Stimulated activated CD4-positive, alpha-beta T cell treated with anti-CD3 and anti-CD28 coated beads, TNF-alpha, amount 100 ng/mL, for 48 hours (primary cell): ENCODE measurements around the gene PRRT4.

Experiments
- DNase-seq, 3 donors: peaks; one replicate each; pipeline ENCODE4 v3.0.0-alpha.2; 2020; ENCODE audit warnings: low read depth in 3 of 3

Gene PRRT4

DNA sequence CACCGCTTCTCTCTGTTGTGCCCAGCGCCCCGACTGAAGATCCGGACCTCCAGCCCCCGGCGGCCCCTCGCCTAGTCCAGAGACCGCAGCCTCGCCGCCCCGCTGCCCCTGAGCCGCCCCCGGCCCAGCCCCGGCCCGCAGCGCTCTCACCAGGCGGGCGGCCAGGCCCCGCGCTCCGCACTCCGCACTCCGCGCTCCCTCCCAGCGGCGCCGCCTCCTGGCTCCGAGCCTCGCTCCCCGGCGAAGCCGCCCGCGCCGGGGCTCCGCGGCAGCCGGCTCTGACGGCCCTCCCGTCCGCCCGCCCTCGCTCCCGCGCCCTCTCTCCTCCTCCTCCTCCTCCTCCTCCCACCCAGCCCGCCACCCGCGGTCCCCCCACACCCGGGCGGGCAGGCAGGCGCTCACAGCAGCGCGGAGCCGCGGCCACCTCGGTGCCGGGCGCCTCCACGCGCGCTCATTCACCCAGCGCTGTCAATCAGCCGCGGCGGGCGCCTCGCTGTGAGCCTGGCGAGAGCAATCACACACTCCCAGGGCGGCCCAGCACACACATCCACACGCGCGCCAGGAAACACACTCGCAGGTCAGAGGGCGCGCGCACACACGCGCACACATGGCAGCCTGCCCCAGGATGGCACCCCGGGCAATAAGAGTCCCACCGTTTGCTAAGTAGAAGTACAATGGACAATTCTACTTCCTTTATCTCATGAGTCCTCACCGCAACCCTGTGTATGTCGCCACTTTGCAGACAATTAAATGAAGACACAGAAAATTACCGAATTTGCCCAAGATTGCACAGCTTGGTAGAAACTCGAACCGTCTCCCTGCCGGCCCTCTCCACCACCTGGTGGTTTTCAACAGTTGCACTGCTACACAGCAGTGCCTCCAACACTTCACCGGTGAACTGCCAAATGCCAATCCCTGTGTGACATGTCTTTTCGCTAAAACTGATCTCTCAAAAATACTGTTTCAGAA, at the start of gene PRRT4:
Gene PRRT4, minus strand, starts transcription at position 280 of the 969 bp plus-strand sequence.
- peak in 1 of 3 donors; percentile 28 for DNase-seq

DNA sequence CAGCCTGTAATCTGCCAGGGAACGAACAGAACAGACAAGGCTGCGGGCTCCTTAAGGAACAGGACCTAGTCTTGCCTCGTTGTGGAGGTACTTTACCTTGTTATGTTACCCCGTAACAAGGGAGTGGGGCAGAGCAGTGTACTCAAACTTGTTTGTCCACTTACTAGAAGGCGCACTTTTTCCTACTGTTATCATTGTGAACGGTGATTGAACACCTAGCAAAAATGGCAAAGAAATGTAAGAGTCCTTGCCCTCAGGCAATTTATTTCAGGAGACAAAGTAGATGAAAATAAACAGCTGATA, 48.9 kb upstream of the PRRT4 start:
- DNase-seq = no peak

DNA sequence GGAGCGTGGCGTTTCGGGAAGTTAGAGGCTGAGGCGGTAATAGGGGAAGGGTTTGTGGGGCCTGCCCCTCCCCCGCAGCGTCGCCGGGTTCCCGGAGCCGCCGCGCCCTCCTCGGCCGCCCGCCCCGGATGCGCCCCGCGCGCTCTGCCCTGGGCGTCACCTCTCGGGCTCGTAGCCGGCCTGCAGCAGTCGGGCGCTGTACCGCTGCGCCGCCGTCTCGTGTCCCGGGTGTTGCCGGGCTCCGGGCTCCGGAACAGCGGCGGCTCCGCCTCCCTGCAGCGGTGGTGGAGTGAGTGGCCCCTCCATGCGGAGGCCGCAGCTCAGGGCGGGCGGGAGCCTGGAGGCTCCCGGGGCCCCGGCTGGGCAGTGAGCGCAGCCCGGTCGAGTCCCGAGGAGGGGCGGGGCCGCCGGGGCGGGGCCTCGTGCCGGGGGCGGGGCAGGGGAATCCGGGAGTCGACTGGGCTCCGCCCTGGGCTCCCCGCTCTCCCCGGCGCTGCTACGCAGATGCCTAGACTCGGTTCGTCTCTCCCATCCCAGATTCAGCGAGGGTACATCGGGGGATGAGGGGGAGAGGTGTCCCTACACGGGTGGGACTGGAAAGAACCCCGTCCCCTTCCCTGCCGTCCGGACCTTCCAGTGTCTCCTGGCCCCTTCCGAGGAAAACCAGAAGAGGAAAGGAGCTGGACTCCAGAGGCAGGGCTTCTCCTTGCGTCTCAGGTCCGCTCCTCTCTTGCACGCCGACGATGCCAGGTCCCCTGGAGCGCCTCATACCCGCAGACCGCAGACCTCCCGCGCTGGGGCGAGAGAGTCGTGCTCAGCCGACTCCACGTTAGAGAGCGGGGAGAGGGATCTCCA, 48.3 kb upstream of the PRRT4 start, which contains the start of gene IMPDH1:
Gene IMPDH1, minus strand, starts transcription at position 387 of the 855 bp plus-strand sequence. Its CDS starts 81 bp downstream, at position 306.
- peak; percentile 69 to 90 (median 80) for DNase-seq

DNA sequence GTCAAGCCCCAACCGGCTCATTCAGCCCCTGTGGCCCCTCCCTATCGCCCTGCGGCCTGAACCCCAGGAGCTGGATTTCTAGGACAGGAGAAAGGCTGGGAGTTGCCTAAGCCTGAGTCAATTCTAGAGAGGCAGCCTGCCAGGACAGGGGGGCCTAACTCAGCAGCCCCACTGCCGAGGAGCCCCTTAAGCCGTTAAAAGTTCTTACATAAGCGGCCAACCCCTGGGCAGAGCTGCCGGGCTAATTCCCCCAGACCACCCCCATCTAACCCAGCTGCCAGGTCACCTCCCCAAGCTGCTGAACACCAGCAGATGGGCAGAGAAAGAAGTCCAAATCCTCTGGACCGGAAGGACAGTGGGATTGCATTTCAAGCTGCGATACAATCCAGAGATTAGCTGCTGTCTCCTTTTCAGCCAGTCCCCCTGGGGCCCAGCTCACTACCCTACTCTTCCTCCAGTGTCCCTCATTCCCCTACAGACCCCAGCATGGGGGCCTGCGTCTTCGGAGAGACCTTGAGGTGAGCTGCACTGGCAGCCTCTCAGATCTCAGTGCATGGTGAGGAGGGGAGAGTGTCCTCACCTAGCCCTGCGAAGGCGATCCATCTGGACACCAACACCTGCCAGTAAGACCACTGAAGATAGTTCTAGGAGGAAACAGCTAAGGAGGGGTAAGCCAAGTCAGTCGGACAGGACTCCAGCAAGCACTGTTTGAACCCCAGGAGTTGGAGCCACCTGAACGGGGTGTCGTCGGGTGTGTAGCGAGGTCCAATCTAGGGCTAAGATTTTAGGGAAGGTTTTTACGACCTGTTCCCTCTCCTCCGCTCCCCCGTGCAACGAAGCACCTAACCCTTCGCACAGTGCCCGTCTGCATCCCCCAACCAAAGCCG, 47.5 kb upstream of the PRRT4 start:
- DNase-seq = no peak

DNA sequence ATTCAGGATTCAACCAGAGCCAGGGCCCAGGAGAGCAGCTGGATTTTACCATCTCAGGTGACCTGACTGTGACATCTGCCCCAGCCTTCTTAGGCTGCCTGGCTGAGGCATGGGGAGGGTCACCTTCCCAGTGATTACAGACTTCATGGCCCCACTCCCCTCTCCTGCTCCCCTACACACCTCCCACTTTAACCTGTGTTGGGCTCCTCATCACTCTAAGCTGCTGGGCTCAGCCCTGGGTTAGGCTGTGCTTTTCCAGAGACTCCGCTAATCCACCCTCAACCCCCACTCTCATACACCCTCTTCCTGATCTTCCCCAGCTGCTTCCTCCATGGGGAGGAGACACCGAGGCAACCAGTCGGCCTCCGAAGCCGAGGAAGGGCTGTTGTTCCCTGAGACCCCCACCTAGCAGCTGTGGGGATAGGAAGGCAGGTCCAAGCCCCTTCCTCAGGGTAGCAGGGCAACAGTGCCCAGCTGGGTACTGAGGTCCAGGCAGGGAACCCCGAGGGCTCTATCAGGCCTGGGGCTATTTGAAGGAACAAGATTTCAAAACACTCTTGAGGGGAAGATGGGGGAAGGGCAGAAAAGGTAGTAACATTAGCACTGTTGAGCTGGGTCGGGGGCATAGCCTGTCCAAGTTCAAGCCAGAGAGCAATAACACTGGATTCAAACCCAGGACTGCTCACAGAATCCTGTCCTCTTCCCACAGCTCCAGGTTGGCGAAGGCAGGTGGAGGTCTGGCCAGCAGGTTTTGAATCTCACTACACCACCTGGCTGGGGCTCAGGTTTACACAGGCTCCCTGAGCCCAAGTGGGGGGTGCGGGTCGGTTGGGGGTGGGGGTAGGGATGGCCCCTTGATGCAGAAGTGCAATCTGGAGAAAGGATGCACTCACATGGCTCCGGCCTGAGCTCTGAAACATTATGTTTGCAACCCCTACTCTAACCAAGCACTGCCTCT, 46.5 kb upstream of the PRRT4 start:
- no peak for DNase-seq

DNA sequence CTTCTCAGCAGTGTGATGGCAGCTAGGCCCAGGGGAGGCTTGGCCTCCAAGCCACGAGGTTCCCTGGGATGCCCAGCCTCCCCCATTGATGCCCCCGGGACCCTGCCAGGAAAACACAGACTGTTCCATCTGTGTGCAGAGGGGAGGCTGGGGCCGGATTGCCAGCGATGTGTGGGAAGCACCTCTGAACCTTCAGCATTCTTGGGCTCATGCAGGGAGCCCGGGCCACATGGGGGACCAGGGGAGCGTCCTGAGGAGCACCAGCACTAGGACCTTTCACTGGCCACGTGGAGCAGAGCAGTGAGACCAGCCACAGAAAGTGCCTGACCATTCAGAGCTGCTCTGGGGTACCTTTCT, 45.7 kb upstream of the PRRT4 start:
- DNase-seq = no peak

DNA sequence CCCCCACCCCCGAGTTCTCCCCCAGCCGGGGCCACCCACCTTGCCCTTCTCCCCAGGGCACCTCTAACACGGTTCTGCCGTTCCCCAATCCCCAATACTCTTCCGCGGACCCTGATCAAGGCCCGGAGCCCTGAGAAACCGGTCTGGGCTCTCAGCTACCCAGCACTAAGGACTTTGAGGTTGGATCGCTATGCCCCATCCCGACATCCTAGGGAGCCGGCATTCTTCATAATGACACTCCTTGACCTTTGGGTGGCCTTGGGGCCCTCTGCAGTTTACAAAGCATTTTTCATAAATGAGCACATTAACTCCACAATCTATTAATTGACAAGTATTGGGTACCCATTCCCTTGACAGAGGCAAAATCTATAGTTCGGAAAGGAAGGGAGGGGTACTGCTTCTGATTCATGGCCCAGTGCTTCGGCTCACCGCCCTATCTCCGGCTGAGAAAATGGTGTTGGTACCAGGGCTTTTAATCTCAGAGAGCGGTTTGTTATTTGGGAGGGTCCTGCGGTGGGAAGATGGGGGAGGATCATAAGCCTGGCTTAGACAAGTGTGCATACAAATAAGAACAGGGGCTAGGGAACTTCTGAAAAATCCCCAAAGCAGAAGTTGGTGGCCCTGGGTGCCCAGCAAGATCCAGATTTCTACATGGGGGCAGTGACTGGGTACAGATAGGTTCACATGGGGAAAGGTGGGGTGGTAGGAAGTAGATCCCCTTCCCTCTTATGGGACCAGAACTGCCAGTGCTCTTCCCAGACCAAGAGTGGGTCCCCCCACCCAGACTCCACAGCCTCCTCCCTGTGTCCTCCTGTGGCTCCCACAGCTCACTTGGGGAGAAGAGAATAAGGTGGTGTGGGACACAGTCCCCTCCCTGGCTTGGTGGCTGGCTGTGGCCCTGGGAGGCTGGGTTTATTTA, 45.1 kb upstream of the PRRT4 start:
- DNase-seq = no peak

DNA sequence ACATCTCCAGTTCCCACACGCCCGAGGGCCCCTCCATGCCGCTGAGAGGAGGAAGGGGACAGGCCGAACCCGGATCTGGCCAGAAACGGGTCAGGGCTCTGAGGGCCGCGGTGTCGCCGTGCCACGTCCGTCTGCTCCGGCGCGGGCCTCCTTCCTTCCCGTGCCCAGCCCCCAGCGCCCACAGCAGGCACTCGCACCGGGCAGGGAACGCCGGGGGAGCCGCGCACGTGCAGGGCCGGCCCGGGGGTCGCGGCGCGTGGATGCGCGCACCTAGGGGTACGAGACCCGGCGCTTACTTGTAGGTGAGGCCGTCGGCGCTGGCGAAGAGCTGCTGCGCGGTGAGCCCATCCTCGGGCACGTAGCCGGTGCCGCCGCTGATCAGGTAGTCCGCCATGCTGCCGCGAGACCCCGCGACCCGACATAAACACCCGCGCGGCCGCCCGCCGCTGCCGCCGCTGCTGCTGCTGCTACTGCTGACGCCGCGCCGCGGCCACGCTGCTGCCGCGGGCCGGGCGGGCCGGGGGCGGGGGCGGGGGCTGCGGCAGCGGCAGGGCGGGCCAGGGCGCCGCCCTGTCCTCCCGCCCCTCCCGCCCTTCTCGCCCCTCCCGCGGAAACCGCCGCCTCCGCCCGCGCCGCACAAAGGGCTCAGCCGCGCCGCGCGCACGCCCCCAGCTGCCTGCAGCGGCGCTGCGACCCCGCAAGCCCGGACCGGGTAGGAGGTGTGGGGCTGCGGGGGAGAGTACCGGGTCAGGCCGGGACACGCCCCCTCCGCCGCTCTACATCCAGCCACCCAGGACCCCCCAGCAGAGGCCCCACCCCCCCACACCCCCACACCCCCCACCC, 44.2 kb upstream of the PRRT4 start:
- DNase-seq = peak in 1 of 3 donors; percentile 46

DNA sequence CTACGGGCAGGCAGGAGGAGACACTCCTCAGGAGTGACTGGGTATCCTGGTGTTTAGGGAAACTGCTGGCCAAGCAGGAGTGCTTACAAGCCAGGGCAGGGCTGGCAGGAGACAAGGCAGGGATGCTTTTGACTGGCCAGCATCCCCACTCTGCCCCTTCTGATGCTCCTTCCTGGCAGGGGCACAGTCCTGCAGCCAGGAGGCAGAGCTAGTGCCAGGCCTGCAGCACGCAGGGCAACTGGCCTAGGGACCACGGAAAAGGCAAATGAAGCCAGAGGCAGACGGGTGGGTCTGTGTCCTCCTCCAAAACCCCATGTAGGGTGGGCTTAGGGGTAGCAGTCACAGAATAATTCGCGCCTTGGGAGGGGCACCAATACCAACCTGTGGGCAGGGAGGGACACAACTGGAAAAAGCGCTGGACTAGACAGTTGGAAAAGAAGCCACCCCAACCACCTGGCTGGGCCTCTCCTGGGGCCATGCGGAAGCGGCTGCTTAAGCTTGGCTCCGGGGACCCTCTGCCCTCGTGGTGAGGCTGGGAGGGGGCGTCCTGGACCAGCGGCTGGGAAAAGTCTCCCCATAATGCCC, 43.5 kb upstream of the PRRT4 start:
- no peak for DNase-seq

DNA sequence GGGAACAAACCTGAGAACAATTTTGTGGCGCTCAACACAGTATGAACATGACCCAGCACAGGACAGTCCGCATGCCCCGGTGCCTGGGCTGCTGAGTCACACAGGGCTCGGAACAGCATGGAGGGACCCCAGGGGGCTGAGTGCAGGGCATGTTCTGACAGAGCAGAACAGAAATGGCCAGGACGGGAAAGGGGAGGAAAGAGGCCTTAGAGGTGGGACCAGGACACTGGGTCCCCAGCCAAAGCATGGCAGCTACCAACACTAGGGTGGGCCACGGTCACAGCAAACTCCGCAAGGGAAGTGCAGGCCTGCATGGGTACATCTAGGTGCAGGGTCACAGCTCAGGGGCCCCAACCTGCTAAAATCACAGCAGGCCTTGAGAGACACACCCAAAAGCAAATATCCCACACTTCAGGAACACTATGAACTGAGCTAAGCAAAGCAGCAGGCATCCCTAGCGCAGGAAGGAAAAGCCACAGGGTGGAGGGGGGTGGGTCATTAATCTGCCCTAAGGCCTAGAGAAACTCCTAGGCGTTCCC, 42.7 kb upstream of the PRRT4 start:
- no peak for DNase-seq

DNA sequence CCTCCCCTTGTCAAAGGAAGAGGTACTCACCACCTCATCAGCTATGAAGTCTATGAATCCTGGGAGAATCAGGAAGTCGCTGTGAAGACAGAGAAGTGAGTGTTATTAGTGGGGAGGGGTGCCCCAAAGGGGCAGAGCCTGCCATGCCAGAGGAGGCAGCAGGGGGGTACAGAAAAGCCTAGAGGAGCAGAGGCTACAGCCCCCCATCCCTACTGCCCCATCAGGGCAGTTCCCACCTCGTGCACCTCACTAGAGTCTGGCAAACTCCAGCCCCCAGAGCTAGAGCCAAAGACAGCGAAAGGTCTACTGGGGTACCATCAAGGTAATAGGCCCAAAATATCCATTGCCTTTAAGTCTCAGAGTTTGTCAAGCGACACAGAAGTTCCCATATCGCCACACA, 42.2 kb upstream of the PRRT4 start:
- DNase-seq = no peak

DNA sequence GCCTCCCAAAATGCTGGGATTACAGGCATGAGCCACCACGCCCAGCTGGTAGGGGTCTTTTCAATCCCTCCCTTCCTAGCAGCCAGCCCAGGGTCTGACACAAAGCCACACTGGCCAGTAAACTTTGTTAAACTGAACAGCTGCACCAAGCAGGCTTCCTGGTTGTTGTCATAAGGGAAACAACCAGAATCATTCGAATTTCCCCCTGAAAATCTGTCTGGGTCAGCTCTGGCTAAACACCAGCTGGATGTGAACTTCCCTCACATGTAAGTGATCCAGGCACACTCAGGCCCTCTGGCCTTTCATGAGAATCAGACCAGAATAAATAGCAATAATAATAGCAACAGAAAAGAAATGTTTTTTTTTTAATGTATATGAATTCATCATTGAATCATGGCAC, 40.9 kb upstream of the PRRT4 start:
- DNase-seq = no peak

DNA sequence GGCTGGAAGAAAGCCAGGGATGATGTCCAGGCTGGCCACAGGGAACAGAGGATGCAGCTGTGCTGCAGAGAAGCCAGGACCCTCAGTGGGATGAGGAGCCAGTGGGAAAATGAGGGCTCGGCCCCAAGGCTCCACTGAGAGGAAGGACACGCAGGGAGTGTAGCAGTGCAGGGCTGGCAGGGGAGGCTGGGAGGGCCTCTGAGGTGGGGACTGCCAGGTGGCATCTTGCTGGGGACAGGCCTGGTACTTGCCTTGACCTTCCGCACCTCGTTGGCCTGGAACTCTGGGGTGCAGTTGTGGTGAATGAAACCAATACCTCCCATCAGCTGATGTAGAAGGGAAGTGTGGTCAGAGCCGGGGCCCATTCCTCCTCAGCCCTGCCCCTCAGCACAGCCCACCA, 39.1 kb upstream of the PRRT4 start:
- DNase-seq = no peak

DNA sequence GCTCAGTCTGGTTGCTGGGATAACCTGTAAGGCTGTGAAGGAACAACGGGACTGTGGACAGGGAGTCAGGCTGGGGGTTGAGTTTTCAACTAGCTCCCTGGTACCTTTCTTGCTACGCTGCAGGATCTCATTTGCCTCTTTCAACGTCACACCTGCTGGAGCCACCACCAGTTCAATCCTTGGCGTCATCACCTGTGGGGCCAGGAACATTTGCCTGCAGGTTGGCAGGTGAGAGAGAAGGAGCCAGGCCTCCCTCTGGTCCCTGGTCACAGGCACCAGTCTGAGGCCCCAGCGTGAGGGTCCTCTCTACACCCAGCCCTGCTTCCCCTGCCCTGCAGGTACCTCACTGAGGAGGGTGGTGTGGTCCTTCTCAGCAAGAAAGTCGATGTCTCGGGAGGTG, 38.5 kb upstream of the PRRT4 start:
- DNase-seq = no peak

DNA sequence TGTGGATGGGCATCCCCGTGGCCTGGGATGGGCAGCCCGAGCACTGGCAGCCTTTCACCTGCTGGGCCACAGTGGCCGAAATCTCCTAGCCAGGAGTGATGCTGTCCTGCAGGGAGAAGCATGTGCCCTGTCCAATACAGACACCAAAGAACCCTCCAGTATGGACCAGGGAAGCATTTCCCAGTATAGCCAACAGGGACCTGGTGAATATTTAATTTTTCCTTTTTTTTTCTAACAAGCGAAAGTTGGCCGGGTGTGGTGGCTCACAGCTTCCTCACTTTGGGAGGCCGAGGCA, 37.3 kb upstream of the PRRT4 start:
- no peak for DNase-seq

DNA sequence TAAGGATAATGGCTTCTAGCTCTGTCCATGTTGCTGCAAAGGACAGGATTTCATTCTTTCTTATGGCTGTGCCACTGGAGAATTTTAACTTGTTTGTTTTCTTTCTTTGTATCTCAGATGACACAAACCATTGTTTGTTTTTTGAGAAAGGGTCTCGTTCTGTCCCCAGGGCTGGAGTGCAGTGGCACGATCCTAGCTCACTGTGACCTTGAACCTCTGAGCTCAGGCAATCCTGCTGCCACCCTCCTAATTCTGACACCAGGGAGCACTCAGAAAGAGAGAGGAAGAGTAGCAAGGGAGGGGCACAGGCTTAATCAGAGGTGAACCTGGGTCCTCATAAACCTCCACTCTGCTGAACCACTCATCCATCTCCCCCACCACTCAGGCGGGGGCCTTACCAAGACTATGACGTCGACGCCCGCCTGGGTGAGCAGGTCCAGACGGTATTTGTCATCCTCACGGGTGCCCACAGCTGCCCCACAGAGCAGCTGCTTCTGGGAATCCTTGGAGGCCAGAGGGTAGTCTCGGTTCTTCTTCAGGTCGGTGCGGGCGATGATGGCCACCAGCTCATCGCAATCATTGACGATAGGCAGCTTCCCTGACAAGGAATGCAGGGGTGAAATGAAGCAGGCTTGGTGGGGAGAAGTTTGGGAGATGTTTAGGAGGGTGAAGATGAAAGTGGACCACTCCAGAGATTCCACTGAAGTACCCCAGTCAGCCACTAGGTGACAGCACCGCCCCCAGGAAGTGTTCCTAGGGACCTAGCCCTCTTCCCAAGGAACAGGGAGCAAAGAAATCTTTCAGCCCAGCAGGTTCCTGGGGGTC, 36.7 kb upstream of the PRRT4 start:
- peak in 2 of 3 donors; percentile 27 to 40 for DNase-seq

DNA sequence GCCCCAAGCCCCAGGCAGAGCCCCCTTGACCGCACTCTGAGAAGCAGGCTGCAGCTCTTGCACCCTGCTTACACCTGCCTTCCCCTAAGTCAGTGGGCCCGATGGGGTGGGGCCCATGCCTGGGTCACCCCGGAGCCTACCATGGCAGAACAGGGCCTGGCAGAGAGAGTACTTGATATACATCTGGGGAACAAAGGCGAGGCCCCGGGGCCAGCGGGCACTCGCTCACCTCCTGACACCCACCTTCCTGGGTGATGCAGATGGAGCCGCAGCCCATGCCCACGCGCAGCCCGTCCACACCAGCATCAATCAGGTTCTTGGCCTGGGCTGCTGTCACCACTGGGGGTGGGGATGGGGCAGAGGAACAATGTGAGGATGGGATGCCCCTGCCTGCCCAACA, 34.9 kb upstream of the PRRT4 start:
- no peak for DNase-seq
